IPS-NIHi7 (cell line): Measurements from ENCODE around the gene LBP.
"Not testable (repeated sequence)": the region's sequence is repeated elsewhere in the genome, so short reads cannot be mapped to it uniquely, and the experiment has no call there.

Source experiments
- DNase-seq: peaks from one replicate; pipeline ENCODE4 v3.0.0; 2012; ENCODE audit warnings: mixed read lengths; ENCODE audit errors: extremely low spot score

The LBP gene

GRCh38 chr20:38395751-38396395 lies 49.6 kb downstream of the LBP start:
- not testable (repeated sequence) for DNase-seq

- DNase-seq = no peak
These were observed 55.8 kb downstream of the LBP start for GRCh38 chr20:38402089-38402488.

GRCh38 chr20:38402816-38403215 lies 56.5 kb downstream of the LBP start:
- no peak for DNase-seq

GRCh38 chr20:38404016-38404415 lies 57.7 kb downstream of the LBP start:
- DNase-seq = no peak

- DNase-seq = no peak
These were observed 58.9 kb downstream of the LBP start for GRCh38 chr20:38405132-38405531.

- DNase-seq = no peak
These were observed 60.2 kb downstream of the LBP start for GRCh38 chr20:38406476-38406875.

- no peak for DNase-seq
These were observed 61.0 kb downstream of the LBP start for GRCh38 chr20:38407321-38407720.

GRCh38 chr20:38407822-38408221 lies 61.5 kb downstream of the LBP start:
- DNase-seq = not testable (repeated sequence)

GRCh38 chr20:38412877-38413577 lies 66.7 kb downstream of the LBP start:
- no peak for DNase-seq

GRCh38 chr20:38414769-38415450 lies 68.6 kb downstream of the LBP start:
- no peak for DNase-seq

GRCh38 chr20:38418509-38419204 lies 72.4 kb downstream of the LBP start:
- no peak for DNase-seq

- DNase-seq = no peak
These were observed 74.3 kb downstream of the LBP start for GRCh38 chr20:38420388-38421085.

- no peak for DNase-seq
These were observed 75.6 kb downstream of the LBP start for GRCh38 chr20:38421915-38422314.

- no peak for DNase-seq
These were observed 77.3 kb downstream of the LBP start for GRCh38 chr20:38423541-38423940.

GRCh38 chr20:38424401-38424800 lies 78.1 kb downstream of the LBP start:
- DNase-seq = no peak

- no peak for DNase-seq
These were observed 80.0 kb downstream of the LBP start for GRCh38 chr20:38426006-38426897.
